Measurements from ENCODE around the gene HNRNPUL2. TPM values are rescaled to one million over a fixed set of nuclear protein-coding genes. Genes with fewer than 3 reads are reported as not detected.

Gene HNRNPUL2
- polyA plus RNA-seq, 1 of the 3 experiments (the other 2 are of a cell fraction), result 33.5 TPM

GRCh38 chr11:62713343-62713742, 13.9 kb downstream of the HNRNPUL2 start:
- Histone ChIP-seq H3K36me3 (replicated peaks in 1 of 2; ENCODE audit: control insufficient read depth in 1 of 2, insufficient read depth in 2 of 2, low read length in 1 of 2) (peaks cover 69 to 74% of the 10 kb centered on the region in 2 experiments), H3K9me3 (no peaks in the 10 kb centered on the region), H3K27me3 (ENCODE audit: insufficient read depth) (no peaks in the 10 kb centered on the region), H3K27ac (ENCODE audit: low read depth in 2 of 2, low read length in 1 of 2) (no peak overlapping the region), H3K4me2 (no peak overlapping the region), H3K4me1 (ENCODE audit: control insufficient read depth in 1 of 2, insufficient read depth in 2 of 2, low read depth in 1 of 2, low read length in 1 of 2) (peaks cover 14 to 16% of the 10 kb centered on the region in 2 experiments; a peak in 3 of 4 replicates), H3K9me2 (no peaks in the 10 kb centered on the region), H2AFZ (ENCODE audit: low read depth) (no peak overlapping the region), H3F3A (replicated peaks; ENCODE audit: insufficient read depth) (peaks cover 68% of the 10 kb centered on the region), H4K20me1 (ENCODE audit: insufficient read depth) (no peaks in the 10 kb centered on the region), H3K4me3 (ENCODE audit: low read depth in 2 of 2, low read length in 1 of 2) (no peak overlapping the region), H3K79me2 (ENCODE audit: insufficient read depth) (peaks cover 34% of the 10 kb centered on the region), H3K9ac (no peak overlapping the region)
- 83% methylated on average over 2 of the region's 2 CpGs for WGBS (ENCODE audit: low lambda C conversion rate)
- no peak for DNase-seq
- ChIA-PET CTCF (interaction anchor here (1.1 to 1.5 kb wide), 3 partner anchors 8 to 56 kb away, joined by 3 to 4 read pairs (median 4); no protein-coding TSS in a partner anchor), POLR2A (no interaction called here)
- TF ChIP-seq ELF1 (IDR thresholded peaks at IDR 0.05) (no peak), FOXM1 (IDR thresholded peaks at IDR 0.05; ENCODE audit: low read depth) (no peak), GABPA (IDR thresholded peaks at IDR 0.05; ENCODE audit: low read depth) (no peak), TEAD4 (IDR thresholded peaks at IDR 0.05; ENCODE audit: borderline replicate concordance, insufficient read depth) (no peak), FOSL2 (IDR thresholded peaks at IDR 0.05; ENCODE audit: borderline replicate concordance, low read depth) (no peak), SIN3A (IDR thresholded peaks at IDR 0.05; ENCODE audit: borderline replicate concordance, low read depth, low read length) (no peak), USF2 (IDR thresholded peaks at IDR 0.05; ENCODE audit: borderline replicate concordance, low read depth, low read length) (no peak), CTCF (IDR thresholded peaks at IDR 0.05) (no peak), RFX5 (IDR thresholded peaks at IDR 0.05; ENCODE audit: low read length) (no peak), NFIC (IDR thresholded peaks at IDR 0.05; ENCODE audit: borderline replicate concordance) (no peak), POLR2AphosphoS5 (IDR thresholded peaks at IDR 0.05; ENCODE audit: low read depth, low read length) (no peak), TCF12 (IDR thresholded peaks at IDR 0.05) (no peak), REST (IDR thresholded peaks at IDR 0.05; ENCODE audit: low read depth, low read length) (no peak), USF1 (IDR thresholded peaks at IDR 0.05; ENCODE audit: borderline replicate concordance, low read depth) (no peak), RCOR1 (IDR thresholded peaks at IDR 0.05; ENCODE audit: low read length) (no peak)

Measured in SK-N-SH (cell line).